Activated naive CD8-positive, alpha-beta T cell treated with anti-CD3 and anti-CD28 coated beads, Interleukin-2, amount 50 U/mL, for 24 hours (primary cell): ENCODE results near the gene ZBTB38.
A peak's percentile ranks its signal among the peaks of the same experiment; 100 is the strongest.

Experiments used
- ATAC-seq: fragments of 150-1000 bp; cut with Tn5 transposase; one replicate; pipeline ENCODE4 v1.10.0; 2021
- DNase-seq: peaks from one replicate; pipeline ENCODE4 v3.0.0; 2021
- H3K27ac Mint-ChIP-seq: one replicate; pipeline ENCODE4 v1.8.0; 2021; ENCODE audit warnings: mild to moderate bottlenecking, mixed read lengths
- H3K27me3 Mint-ChIP-seq: one replicate; pipeline ENCODE4 v1.8.0; 2021; ENCODE audit warnings: mixed read lengths
- H3K36me3 Mint-ChIP-seq: one replicate; pipeline ENCODE4 v1.8.0; 2021; ENCODE audit warnings: low read depth, mixed read lengths
- H3K4me1 Mint-ChIP-seq: one replicate; pipeline ENCODE4 v1.8.0; 2021; ENCODE audit warnings: mixed read lengths
- H3K4me3 Mint-ChIP-seq: one replicate; pipeline ENCODE4 v1.8.0; 2021; ENCODE audit warnings: mild to moderate bottlenecking, moderate library complexity, mixed read lengths
- H3K9me3 Mint-ChIP-seq: one replicate; pipeline ENCODE4 v1.8.0; 2021; ENCODE audit warnings: mixed read lengths

The ZBTB38 gene

DNA sequence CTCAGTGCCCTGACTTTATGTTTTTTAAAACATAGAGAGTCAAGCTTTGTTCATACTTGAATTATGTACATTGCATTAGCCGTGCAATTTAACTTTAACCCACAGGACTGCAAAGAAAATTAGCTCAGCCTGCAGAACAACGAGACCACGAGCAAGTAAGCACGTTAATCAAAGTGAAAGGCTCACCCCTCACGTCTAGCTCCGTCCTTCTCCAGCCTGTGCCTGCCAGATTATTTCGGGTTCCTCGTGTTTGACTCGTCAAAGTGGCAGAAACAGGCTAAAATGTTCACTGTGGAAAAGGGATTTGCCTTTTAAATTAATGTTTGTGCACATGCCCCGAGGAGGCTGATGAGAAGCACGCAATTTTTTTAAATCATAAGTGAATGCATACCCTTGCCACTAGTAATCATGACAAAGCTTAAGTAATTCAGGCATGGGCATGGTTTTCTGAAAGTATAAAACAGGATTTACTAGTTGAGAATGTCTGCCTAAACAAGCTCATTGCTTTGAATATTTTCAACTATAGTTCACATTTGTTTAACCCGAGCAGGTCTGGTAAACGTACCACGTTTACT, 15.3 kb downstream of the ZBTB38 start:
- Mint-ChIP-seq H3K27me3 (peaks cover 10% of the 10 kb centered on the region), H3K9me3 (no peaks in the 10 kb centered on the region), H3K4me3 (no peak overlapping the region), H3K4me1 (peaks cover 10% of the 10 kb centered on the region), H3K36me3 (no peaks in the 10 kb centered on the region), H3K27ac (no peak overlapping the region)
- DNase-seq (no peak), ATAC-seq (no peak)

DNA sequence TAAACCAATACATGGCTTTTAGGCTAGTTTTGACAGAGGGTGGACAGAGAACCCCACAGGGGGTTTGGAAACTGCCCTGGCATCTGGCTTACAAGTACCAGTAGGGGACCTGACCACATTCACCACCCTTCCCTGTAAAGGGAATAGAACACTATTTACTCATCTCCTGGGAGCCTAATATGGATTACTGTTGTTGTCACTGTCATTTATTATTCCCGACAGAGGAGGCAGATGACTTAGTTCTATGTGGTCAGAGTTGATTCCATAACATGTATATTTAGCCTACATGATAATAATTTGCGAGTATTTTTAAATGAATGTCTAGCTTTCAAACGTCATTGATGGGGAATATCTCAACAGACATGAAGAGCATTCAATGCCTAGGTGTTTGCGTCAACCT, 15.9 kb downstream of the ZBTB38 start:
- Mint-ChIP-seq H3K4me3 (no peak overlapping the region), H3K27me3 (peaks cover 10% of the 10 kb centered on the region), H3K36me3 (no peaks in the 10 kb centered on the region), H3K9me3 (no peaks in the 10 kb centered on the region), H3K4me1 (peaks cover 11% of the 10 kb centered on the region), H3K27ac (no peak overlapping the region)
- DNase-seq = no peak
- ATAC-seq = no peak

DNA sequence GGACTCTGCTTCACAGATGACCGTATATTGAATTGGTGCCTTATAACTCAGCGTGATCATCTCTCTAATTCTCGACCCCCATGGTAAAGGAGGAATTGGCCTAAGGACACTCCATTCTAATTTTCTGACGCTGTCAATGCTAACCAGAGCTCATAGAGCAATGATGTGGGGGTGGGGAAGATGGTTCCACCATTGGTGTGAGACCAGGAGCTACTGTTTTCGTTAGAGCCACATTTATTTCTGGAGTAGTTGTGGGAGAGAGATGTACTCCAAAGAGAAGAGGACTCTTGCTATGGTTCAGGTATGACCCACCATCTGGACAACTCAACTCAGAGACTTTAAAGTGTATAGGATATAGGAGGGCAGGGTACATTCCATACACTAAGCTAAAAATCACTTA, 16.3 kb downstream of the ZBTB38 start:
- ATAC-seq (no peak), DNase-seq (no peak)
- Mint-ChIP-seq H3K9me3 (no peaks in the 10 kb centered on the region), H3K27ac (no peak overlapping the region), H3K27me3 (peaks cover 10% of the 10 kb centered on the region), H3K36me3 (no peaks in the 10 kb centered on the region), H3K4me1 (peaks cover 8% of the 10 kb centered on the region), H3K4me3 (no peak overlapping the region)

DNA sequence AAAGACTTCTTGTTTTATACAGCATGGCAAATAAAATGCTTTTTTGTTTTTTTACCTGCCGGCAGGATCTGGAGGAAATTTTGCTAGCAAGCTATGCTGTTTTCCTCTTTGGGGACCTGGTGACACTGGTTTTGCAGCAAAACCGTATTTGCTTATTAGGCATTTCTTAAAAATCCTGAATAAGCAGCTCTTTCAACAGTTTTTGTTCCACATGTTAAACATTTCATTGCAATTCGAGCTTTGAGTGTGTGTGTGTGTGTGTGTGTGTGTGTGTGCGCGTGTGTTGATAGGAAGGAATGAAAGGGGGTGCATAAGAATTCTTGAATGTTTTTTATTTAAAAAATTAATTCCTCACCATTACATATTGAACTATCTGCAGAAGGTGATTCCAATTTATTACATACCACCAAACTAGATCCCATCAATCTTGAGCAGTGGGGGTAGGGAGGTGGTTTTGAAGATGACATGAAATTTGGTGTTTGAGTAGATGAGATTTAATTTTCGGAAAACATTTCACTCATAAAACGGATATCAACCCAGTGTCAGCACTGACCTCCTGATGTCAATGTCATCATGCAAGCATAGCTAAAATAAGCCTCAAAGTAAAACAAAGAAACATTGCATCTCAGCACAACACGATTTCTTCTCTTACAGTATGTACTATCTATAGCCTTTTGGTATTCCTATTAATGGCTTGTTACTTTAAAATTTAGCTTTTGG, 17.3 kb downstream of the ZBTB38 start:
- H3K36me3 Mint-ChIP-seq = no peaks in the 10 kb centered on the region
- H3K4me1 Mint-ChIP-seq = peaks cover 4% of the 10 kb centered on the region
- ATAC-seq = no peak
- H3K27ac Mint-ChIP-seq = no peak overlapping the region
- H3K27me3 Mint-ChIP-seq = peaks cover 10% of the 10 kb centered on the region
- DNase-seq = no peak
- no peak overlapping the region for H3K4me3 Mint-ChIP-seq
- H3K9me3 Mint-ChIP-seq = no peaks in the 10 kb centered on the region

DNA sequence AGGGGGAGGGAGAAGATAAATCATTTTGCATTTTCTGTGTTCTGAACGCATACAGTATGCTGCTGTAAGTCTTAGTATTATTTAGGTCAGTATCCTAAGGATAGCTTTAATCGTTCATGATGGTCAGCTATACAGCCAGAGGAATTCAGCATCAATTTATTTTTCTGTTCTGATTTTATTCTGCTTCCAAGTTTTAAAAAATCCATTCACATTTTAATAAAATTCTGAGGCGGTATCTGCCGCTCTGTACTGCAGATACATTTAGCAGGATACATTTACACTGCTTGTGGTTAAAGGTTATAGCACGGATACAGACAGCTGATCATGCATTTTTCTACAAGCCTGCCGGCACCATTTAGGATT, 17.8 kb downstream of the ZBTB38 start:
- H3K9me3 Mint-ChIP-seq = no peaks in the 10 kb centered on the region
- no peaks in the 10 kb centered on the region for H3K36me3 Mint-ChIP-seq
- DNase-seq (no peak), ATAC-seq (no peak)
- H3K27me3 Mint-ChIP-seq = peaks cover 10% of the 10 kb centered on the region
- H3K27ac Mint-ChIP-seq = no peak overlapping the region
- H3K4me1 Mint-ChIP-seq = peaks cover 4% of the 10 kb centered on the region
- H3K4me3 Mint-ChIP-seq = no peak overlapping the region

DNA sequence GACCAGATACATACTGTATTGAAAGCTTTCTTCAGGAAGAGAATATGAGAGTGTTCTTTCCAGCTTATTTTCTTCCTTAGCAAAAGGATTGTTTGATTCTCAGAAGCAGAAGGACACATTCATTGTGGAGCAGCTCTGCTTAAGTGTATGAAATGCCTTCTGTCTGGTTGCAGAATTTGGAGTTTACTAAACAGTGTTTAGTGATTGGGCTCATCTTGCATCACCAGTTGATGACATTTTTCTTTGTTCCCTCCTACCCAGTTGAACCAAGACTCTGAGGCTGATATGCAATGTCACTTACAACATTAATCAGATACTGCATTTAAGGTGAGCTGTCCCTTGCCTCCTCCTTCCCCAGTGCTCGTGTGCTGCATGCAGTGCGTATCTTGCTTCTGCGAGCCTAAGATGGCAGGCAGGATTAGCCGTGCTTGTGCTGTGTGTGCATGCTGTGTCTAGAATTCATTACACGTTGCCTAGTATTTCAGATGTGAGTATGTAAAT, 18.4 kb downstream of the ZBTB38 start:
- Mint-ChIP-seq H3K27me3 (peaks cover 10% of the 10 kb centered on the region), H3K4me1 (peaks cover 4% of the 10 kb centered on the region), H3K36me3 (no peaks in the 10 kb centered on the region), H3K27ac (peak overlapping the region; percentile 23), H3K4me3 (no peak overlapping the region), H3K9me3 (no peaks in the 10 kb centered on the region)
- DNase-seq (no peak), ATAC-seq (no peak)

DNA sequence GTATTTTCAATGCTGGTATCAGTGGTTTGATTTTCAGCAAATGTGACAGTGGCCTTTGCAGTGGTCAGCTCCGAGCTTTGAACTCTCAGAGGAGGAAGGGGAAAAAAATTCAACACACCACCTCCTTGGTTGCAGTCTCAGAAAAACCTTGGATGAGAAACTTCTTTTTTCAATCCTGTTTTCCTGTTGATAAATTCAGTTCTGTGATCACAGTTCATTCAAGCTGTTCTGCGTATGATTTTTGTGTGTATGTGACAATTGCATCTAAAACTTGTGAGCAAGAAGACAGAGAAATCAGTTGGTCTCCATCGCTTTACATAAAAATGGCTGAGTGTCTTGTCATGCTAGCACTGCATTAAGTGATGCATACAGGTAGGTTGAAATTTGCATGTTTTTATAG, 19.2 kb downstream of the ZBTB38 start:
- no peak overlapping the region for H3K27ac Mint-ChIP-seq
- H3K36me3 Mint-ChIP-seq = no peaks in the 10 kb centered on the region
- DNase-seq (no peak), ATAC-seq (no peak)
- H3K4me3 Mint-ChIP-seq = no peak overlapping the region
- H3K27me3 Mint-ChIP-seq = peaks cover 10% of the 10 kb centered on the region
- peaks cover 4% of the 10 kb centered on the region for H3K4me1 Mint-ChIP-seq
- H3K9me3 Mint-ChIP-seq = no peaks in the 10 kb centered on the region

DNA sequence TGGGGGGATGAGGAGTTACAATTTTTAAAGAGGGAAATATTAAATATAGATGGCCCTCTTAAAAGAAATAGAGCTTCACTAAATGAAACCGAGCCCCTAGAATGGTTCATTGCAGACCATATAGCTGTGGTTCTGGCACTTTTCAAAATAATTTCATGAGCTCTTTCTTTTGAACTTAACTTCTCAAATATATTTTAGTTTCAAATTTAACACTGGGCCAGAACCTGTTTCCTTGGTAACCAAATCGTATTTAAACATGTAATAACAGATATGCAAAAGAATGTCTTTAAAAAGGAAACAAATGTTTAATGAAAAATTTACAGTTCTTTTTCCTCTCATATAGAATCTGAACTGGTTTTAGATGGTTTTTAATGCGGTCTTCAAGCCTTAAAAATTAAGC, 20.1 kb downstream of the ZBTB38 start:
- peak overlapping the region; percentile 4 for H3K4me3 Mint-ChIP-seq
- peaks cover 4% of the 10 kb centered on the region for H3K4me1 Mint-ChIP-seq
- ATAC-seq = no peak
- H3K27me3 Mint-ChIP-seq = peaks cover 10% of the 10 kb centered on the region
- no peaks in the 10 kb centered on the region for H3K36me3 Mint-ChIP-seq
- no peak for DNase-seq
- H3K9me3 Mint-ChIP-seq = no peaks in the 10 kb centered on the region
- peak overlapping the region; percentile 3 for H3K27ac Mint-ChIP-seq

DNA sequence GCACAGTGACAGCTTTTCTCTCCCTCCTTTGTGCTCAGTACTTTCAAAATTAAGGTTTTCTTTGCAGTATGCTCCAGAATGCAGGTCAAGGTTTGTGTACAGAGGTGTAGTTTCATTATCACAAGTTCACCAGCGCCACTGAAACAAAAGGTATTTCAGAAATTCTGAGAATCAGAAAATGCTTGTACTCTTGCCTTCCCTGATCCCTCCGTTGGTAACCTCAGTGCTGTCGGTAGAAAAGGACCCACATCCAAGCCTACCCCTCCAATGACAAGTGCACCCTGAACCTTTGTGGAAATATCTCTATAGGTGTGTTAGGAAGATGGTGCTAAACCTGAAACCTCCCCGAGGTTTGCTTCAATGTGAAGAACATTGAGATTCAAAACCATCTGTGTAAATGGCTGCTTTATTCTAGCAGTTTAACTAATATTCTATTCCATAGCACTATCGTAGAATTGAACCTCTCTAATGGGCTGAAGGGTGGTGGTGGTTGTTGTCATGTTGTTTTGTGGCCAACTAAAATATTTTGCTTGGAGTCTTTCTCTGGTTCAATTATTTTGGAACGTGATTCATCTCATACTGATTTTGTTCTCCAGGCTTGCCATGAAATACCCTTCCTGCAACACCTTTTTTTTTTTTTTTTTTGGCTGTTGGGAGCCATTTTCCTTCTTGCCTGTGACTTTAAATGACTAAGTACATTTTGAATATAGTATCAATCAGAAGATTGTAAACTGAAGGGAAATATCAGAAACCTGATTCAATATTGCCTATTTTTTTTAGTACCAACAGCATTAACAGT, 20.7 kb downstream of the ZBTB38 start:
- no peak for ATAC-seq
- peaks cover 4% of the 10 kb centered on the region for H3K4me1 Mint-ChIP-seq
- peak overlapping the region; percentile 3 for H3K27ac Mint-ChIP-seq
- no peaks in the 10 kb centered on the region for H3K36me3 Mint-ChIP-seq
- no peak for DNase-seq
- H3K4me3 Mint-ChIP-seq = peak overlapping the region; percentile 4
- no peaks in the 10 kb centered on the region for H3K9me3 Mint-ChIP-seq
- H3K27me3 Mint-ChIP-seq = peaks cover 10% of the 10 kb centered on the region

DNA sequence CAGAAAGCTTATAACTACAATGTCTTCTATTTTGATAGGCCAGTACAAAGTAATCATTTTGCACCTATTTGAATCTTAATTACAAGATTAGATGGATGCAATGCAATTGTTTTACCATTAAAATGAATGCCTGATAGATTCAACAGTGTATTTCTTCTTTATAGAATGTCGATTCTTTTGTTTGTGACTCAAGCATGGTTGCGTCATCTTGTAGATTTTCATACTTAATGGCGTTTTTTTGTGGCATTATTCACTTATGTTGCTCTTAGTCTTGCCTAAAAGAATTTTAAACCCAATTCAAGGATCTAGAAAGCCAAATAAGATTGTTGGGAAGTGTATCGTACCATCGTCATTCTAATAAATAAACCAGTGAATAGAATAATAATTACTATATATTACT, 21.4 kb downstream of the ZBTB38 start:
- H3K4me3 Mint-ChIP-seq = no peak overlapping the region
- H3K27ac Mint-ChIP-seq = no peak overlapping the region
- H3K9me3 Mint-ChIP-seq = no peaks in the 10 kb centered on the region
- H3K27me3 Mint-ChIP-seq = peaks cover 10% of the 10 kb centered on the region
- peaks cover 4% of the 10 kb centered on the region for H3K4me1 Mint-ChIP-seq
- ATAC-seq (no peak), DNase-seq (no peak)
- H3K36me3 Mint-ChIP-seq = no peaks in the 10 kb centered on the region

DNA sequence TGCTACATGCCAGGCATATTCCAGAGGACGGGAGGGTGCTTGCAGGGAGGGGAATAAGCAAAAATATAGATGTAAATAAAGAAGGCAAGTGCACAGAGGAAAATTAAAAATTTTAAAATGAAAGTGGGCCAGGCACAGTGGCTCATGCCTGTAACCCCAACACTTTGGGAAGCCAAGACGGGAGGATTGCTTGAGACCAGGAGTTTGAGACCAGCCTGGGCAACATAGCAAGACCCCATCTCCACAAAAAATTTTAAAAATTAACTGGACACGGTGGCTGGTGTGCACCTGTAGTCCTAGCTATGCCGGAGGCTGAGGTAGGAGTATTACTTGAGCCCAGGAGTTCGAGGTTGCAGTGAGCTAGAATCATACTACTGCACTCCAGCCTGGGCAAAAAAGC, 22.4 kb downstream of the ZBTB38 start:
- H3K27ac Mint-ChIP-seq = no peak overlapping the region
- no peak for DNase-seq
- H3K36me3 Mint-ChIP-seq = no peaks in the 10 kb centered on the region
- no peaks in the 10 kb centered on the region for H3K9me3 Mint-ChIP-seq
- no peak overlapping the region for H3K4me3 Mint-ChIP-seq
- ATAC-seq = no peak
- H3K4me1 Mint-ChIP-seq = peaks cover 4% of the 10 kb centered on the region
- H3K27me3 Mint-ChIP-seq = peaks cover 10% of the 10 kb centered on the region

DNA sequence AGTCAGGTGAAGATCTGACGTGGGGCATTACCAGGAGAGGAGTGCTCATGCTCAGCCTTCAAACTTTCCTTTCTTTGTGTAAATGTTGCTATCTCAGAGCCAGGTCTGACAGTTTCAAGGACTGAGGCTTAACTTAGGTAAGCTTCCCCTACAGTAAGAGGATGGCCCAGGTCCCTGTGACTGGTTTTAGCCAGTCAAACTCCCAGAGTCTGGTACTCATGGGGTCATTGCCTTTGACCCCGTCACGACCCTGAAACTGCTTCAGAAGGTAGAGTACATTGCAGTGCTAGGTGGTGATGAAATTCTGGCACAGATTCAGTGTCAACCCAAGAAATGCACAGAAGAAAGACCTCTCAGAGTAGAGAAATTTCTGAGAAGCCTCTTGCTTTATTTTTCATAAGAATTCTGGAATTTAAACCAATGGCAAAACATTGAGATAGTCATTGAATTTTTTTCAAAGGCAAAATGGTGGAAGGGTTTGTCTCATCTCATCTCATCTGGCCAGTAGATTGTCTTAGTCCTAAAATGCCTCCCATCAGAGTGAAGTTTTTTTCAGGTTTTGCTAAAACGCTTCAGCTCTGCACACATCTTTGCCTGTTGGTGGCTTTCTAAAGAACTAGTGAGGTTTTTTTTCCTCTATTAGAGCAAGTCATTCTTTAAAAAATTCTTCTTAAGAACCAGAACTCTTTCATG, 23.1 kb downstream of the ZBTB38 start:
- Mint-ChIP-seq H3K27me3 (peaks cover 8% of the 10 kb centered on the region), H3K9me3 (no peaks in the 10 kb centered on the region), H3K4me1 (peaks cover 4% of the 10 kb centered on the region), H3K4me3 (no peak overlapping the region), H3K36me3 (no peaks in the 10 kb centered on the region), H3K27ac (no peak overlapping the region)
- no peak for DNase-seq
- no peak for ATAC-seq

DNA sequence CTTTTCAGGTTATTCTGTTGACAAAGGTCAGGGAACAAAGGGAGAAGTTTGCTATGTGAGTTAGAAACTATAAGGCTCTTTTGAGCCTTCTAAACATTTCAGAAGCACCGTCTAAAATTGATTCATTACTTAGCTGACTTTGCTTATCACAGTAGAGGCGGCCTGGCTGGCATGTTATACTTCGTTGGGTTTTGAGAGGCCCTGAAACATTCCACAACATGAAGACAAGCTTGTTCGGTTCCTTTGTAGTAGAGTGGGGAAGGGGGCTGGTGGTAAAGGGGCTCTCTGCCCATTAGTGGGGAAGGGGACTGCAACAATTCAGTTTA, 23.6 kb downstream of the ZBTB38 start:
- Mint-ChIP-seq H3K9me3 (no peaks in the 10 kb centered on the region), H3K4me3 (no peak overlapping the region), H3K4me1 (peaks cover 4% of the 10 kb centered on the region), H3K27me3 (peaks cover 2% of the 10 kb centered on the region), H3K36me3 (no peaks in the 10 kb centered on the region), H3K27ac (no peak overlapping the region)
- DNase-seq (no peak), ATAC-seq (no peak)

DNA sequence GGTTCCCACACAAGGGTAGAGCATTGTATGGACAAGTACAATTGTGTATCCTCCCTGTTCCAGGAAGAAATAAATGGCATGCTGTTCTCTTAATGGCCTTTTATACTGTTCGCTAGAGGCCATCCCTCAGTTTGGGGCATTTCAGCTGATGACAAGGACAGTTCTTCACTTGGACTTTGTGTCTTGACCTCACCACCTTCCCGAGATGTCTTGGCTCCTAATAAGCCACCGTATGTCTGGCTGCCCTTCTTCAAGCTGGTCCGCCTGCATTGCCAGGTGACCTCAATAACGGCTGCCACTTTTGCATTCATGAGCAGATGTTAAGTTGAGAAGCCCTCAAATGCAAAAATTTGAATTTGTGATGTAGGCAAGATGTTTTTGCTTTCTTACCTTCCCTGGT, 24.1 kb downstream of the ZBTB38 start:
- no peaks in the 10 kb centered on the region for H3K27me3 Mint-ChIP-seq
- no peak overlapping the region for H3K27ac Mint-ChIP-seq
- DNase-seq (no peak), ATAC-seq (no peak)
- H3K4me1 Mint-ChIP-seq = peaks cover 4% of the 10 kb centered on the region
- H3K9me3 Mint-ChIP-seq = no peaks in the 10 kb centered on the region
- H3K36me3 Mint-ChIP-seq = no peaks in the 10 kb centered on the region
- H3K4me3 Mint-ChIP-seq = no peak overlapping the region
